GM18520 (cell line): Measurements from ENCODE around the gene ETFA.

Source experiments
- ATAC-seq: cut with Tn5 transposase; IDR thresholded peaks from one replicate; pipeline ENCODE4 v1.9.1; 2021; ENCODE audit not compliant: unreplicated experiment

ETFA gene

GRCh38 chr15:76179023-76179422 is 132.2 kb downstream of the ETFA start:
- ATAC-seq, result no peak

DNA sequence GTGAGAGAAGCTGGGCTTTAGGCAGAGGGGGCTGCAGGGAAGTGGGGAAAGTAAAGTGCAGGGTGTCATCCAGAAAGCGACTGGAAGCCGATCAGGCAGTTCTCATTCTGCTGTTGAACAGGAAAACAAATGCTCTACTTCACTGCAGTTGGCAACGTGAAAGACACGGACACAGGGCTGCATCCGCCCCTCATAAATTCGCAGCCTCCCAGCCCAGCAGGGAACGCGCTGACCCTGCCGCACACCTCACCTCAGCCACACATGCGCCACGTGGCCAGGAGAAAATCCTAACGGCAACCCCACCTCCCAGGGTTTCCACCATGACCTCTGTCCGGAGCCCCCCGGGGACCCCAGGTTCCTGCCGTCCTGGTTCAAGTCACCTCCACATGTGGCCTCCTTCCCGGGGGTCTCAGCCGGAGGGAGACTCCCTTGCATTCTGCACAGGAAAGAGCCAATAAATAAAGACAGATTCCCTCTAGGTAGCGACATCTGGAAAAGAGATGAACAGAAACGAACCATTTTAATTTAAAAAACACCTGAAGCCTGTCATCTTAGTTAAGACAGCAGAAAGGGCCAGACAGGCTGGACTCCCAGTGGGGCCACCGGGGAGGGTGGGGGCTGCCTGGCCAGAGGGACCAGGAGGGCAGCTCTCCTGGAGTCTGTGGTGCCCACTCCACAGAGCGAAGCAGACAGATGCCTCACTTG is 132.8 kb downstream of the ETFA start:
- no peak for ATAC-seq

DNA sequence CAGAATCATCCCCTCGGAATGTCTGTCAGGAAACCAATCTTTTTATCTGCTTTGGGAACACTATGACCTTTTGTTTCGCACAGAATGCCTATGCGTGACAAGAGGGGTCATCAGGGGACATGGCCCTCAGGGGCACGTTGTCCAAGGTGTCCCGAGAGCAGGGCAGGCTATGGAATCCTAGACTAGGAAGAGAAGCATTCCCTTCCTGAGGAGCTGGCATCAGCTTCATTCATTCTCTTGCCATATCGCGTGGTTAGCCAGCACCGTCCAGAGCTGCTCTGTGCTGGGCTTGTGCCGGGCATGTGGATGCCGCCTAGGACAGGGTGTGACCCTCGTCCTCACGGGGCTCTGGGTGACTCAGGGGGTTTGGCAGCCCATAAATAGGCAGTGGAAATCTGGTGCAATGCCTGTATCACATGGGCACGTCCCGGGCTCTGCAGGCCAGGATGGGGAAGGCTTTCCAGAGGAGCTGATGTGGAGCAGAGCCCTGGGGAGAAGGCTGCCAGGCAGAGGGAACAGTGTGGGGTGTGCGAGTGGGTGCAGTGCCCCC is 133.7 kb downstream of the ETFA start:
- no peak for ATAC-seq

GRCh38 chr15:76176487-76177085 is 134.7 kb downstream of the ETFA start:
- no peak for ATAC-seq

DNA sequence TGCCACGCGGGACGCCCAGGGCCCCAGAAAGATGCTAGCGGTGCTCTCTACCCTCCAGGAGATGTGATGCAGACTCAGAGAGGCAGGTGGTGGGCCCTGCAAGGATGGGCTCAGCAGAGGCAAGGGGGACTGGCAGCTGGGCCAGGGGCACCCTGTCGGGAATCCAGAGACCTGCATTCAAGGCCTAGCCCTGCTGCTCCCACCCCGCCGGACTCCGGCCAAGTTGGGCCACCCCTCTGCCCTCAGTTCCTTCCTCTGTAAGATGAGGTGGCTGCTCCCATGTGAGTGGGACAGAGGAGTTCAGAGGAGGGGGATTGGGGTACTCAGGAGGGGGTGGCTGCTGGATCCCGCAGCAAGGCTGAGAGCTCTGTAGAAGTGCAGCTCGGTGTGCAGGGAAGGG is 135.2 kb downstream of the ETFA start:
- ATAC-seq, result no peak

DNA sequence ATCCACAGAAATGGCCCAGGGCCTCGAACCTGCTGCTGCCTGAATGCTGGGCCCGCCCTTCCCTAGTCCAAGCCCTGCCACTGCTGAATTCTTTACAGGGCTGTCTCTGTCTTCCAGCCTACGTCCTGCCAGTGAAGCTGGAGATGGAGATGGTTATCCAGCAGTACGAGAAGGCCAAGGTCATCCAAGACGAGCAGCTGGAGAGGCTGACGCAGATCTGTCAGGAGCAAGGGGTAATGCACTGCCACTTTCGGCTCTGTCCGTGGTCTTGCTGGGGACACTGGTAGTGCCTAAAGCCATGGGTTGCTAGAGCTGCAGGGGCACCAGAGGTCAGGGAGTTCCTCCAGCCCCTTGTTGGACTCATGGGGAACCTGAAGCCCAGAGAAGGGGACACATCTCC is 135.8 kb downstream of the ETFA start:
- no peak for ATAC-seq

DNA sequence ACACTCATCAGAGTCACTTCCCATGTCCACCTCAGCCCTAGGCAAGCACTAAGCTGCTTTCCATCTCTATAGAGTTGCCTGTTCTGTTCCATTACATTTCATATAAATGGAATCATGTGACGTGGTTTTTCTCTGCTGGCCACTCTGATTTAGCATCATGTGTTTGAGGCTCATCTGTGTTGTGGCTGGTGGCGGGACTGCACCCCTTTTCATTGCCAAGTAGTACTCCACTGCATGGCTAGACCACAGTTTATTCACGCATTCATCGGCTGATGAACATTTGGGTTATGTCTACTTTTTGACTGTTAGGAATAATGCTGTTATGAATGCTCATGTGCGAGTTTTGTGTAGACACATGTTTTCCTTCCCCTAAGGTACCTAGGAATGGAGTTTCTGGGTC is 136.6 kb downstream of the ETFA start:
- no peak for ATAC-seq

DNA sequence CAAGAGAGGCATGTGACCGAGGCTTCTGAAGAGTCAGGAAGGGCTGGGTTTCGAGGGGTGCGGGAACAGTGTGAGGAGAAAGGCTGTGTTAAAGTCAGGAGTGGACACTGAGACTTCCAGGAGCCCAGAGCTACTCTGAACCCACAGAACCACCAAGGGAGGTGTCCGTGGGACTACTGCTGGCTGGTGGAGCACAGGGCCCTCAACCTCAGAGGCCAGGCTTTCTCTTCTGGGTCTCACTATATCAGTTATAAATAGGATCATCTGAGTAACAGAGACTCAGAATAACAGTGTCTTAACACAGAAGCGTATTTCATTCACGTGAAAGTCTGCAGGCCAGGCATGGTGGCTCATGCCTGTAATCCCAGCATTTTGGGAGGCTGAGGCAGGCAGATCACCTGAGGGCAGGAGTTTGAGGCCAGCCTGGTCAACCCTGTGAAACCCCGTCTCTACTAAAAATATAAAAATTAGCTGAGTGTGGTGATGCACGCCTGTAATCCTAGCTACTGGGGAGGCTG is 137.9 kb downstream of the ETFA start:
- no peak for ATAC-seq

DNA sequence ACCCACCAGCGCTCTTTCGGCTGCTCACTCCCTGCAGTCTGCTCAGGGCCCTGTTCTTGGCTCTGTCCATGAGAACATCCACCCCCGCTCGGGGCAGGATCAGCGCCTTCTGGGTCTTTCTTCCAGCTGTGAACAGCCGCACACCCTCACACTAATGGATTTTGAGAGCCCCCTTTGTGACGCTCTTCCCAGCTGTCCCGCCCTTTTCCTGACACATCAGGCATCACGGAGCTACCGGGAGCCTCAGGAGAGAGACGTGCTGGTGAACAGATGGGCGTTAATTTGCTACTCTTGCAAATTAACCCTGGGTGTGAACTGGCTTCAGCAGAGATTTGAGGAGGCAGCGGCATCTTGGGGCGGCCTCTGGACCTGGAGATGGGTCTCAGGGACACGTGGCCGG is 138.5 kb downstream of the ETFA start:
- ATAC-seq, result no peak

DNA sequence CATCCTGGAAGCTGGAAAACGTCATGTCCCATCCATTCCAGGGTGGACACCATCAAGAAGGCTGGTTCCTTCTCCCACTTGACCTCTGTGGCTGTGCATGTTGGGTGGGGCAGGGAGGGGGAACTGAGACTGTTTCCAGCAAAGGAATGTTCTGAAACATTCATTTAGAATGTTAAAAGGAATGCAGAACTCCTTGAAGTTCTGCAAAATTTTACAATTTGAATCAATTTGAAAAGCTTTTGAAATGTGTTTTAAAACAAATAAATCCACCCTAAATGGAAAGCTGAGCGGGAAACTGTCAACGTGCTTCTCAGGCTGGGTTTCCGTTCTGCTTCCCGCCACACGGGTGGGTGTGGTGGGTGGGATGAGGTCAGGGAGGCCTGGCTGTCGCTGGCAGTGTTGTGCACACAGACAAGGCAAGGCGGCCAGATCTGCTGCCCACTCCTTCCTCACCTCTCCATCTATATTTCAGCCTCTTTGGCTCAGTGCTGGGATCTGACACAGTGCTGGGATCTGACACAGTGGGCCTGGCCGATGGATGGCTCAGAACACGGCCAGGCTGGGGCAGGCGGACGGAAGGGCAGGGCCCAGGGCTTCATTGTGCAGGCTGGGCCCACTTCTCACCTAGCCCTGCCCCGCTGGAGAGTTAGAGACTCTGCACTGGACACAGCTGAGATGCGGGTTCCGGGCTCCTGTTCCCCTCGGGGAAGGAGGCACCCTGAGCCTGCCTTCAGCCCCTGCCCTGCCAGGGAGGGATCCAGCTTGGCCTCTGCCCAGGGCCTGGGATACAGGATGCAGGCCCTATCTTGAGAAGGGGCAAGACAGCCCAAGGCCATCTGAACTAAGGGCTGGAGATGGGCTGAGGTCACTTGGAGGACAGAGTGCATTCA is 141.1 kb downstream of the ETFA start:
- ATAC-seq, result no peak

DNA sequence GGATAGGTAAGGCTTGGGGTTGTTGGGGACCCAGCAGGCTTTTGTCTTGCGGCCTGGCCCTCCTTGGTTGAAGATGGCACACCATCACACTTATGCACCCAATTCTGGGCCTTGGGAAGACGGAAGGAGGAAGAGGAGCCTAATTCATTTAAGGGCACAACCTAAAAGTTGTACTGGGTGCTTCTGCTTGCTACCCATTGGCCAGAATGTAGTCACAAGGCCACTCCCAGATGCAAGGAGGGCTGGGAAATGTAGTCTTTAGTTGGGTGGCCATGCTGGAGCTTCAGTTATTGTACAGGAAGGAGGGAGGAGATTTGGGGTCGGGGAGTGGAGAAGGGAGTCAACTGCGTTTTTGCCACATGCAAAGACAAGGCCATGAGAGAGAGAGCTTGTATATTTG is 142.3 kb downstream of the ETFA start:
- ATAC-seq, result no peak

DNA sequence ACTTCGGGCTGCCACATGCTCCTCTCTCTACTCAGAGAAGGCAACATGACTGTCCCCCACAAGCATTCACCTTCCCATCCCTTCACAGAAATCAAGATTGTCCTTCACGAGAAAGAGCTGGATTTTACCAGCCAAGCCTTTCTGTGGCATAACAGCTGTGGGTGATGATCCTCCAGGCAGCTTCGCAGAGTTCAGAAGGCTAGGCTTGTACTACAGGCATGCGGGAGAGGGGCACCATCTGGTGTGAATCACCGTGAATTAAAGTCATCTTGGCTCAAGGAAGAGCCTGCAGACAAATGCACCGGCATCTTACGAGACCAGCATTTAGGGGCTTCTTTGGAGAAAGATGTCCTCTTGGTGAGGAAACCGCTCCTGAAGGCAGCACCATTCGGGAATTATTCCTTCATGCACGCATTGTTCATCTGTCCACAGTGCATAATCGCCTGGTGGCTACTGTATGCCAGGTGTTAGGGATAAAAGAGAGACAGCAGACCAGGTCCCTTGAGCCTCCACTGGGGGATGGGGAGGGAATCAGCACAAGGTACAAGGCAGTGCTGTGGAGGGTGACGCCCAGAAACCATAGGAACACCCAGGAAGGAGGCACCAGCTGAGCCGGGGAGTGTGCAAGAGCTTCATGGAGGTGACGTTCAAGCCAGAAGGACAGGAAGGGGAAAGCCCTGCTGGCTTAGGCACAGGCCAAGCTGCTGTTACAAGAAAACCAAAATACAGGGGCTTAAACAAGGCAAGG is 142.9 kb downstream of the ETFA start:
- no peak for ATAC-seq

- ATAC-seq, result no peak
Observed at GRCh38 chr15:76165951-76166350, 145.3 kb downstream of the ETFA start.
